Thyroid gland (tissue), 4 donors: ENCODE results near the gene SH2D1B. TPM values are rescaled to one million over a fixed set of nuclear protein-coding genes. Genes with fewer than 3 reads are reported as not detected.
"Not testable (repeated sequence)": the region's sequence is repeated elsewhere in the genome, so short reads cannot be mapped to it uniquely, and the experiment has no call there.

ENCODE experiments used
- DNase-seq, 2 donors: peaks; one replicate each; pipeline ENCODE4 v3.0.0-alpha.2; 2019
- H3K27ac ChIP-seq, 3 donors: fragments of 200-600 bp; sonication (generic); 1 replicate in 2 of 3; 2 replicates in 1 of 3; pipeline ENCODE4 v1.5.1; 2016 to 2019; ENCODE audit warnings: mild to moderate bottlenecking in 1 of 3, moderate library complexity in 1 of 3
- H3K27me3 ChIP-seq: fragments of 200-600 bp; sonication (generic); one replicate; pipeline ENCODE4 v1.5.1; 2019
- H3K36me3 ChIP-seq, 2 donors: fragments of 200-600 bp; sonication (generic); one replicate each; pipeline ENCODE4 v1.5.1; 2016 to 2019
- H3K4me1 ChIP-seq, 2 donors: fragments of 200-600 bp; sonication (generic); one replicate each; pipeline ENCODE4 v1.5.1; 2017 to 2019
- H3K4me3 ChIP-seq, 3 donors: fragments of 200-600 bp; sonication (generic); replicated peaks in 1 of 3; 1 replicate in 2 of 3; 2 replicates in 1 of 3; pipeline ENCODE4 v1.5.1; 2016; ENCODE audit warnings: mild to moderate bottlenecking in 1 of 3
- H3K9me3 ChIP-seq: fragments of 200-600 bp; sonication (generic); one replicate; pipeline ENCODE4 v1.5.1; 2017
- CTCF ChIP-seq, 6 experiments: fragments of 200-600 bp in 3 of 6; fragments of 450-650 bp in 3 of 6; sonication (generic) in 3 of 6; IDR thresholded peaks; one replicate each; pipeline ENCODE4 v1.5.1; 2016 to 2019; ENCODE audit warnings: antibody characterized with exemption in 6 of 6, mild to moderate bottlenecking in 2 of 6, inconsistent platforms in 1 of 6, moderate library complexity in 1 of 6
- POLR2A ChIP-seq, 2 donors: fragments of 450-650 bp; IDR thresholded peaks; one replicate each; pipeline ENCODE4 v1.6.1; 2017; ENCODE audit warnings: antibody characterized with exemption in 2 of 2, mild to moderate bottlenecking in 2 of 2, moderate library complexity in 1 of 2
- WGBS, 2 donors: methylation state at CpG; one replicate each; pipeline ENCODE4 v1.1.5; 2017; 5-methylcytosine and 5-hydroxymethylcytosine counted together
- intact Hi-C: fragments of 100-400 bp; cut with DNase I; formaldehyde crosslinking; loops from one replicate; pipeline ENCODE4 v1.15.1; 2023
- total RNA-seq, 4 donors: library from RNA; depleted of rRNA; stranded (reverse); fragments of >200 nt; gene quantifications; one replicate each; pipeline ENCODE4 v1.2.3, GENCODE V29; 2016

Gene SH2D1B
- not detected for total RNA-seq

GRCh38 chr1:162412002-162412401, at the start of gene SH2D1B:
TSS of gene SH2D1B (minus strand) at chr1:162412136. CDS start at chr1:162412016, 120 bp downstream.
- Histone ChIP-seq H3K27ac (no peak within 1 kb of the TSS), H3K27me3 (no peaks in the 10 kb centered on the region), H3K4me1 (no peaks in the 10 kb centered on the region), H3K36me3 (no peaks in the 10 kb centered on the region), H3K9me3 (no peaks in the 10 kb centered on the region), H3K4me3 (no peak within 1 kb of the TSS)
- TF ChIP-seq CTCF (IDR thresholded peaks at IDR 0.05), result no peak
- TF ChIP-seq POLR2A (IDR thresholded peaks at IDR 0.05), result no peak
- 75 to 85% methylated on average over 3 of the region's 3 CpGs for WGBS, 2 donors
- DNase-seq, result no peak
- intact Hi-C loops, result no loop called here

- intact Hi-C loops, result no loop called here
- Histone ChIP-seq H3K36me3 (no peaks in the 10 kb centered on the region), H3K27ac (no peak overlapping the region), H3K4me3 (no peak overlapping the region), H3K9me3 (no peaks in the 10 kb centered on the region), H3K4me1 (no peaks in the 10 kb centered on the region), H3K27me3 (no peaks in the 10 kb centered on the region)
- TF ChIP-seq CTCF (IDR thresholded peaks at IDR 0.05), result no peak
- TF ChIP-seq POLR2A (IDR thresholded peaks at IDR 0.05), result no peak
- WGBS, 2 donors, result 92 to 93% methylated on average over 5 of the region's 5 CpGs
- DNase-seq, result no peak
Measured at GRCh38 chr1:162458236-162458635, 46.3 kb upstream of the SH2D1B start.

GRCh38 chr1:162456323-162456722, 44.4 kb upstream of the SH2D1B start:
- Histone ChIP-seq H3K27ac (no peak overlapping the region), H3K36me3 (no peaks in the 10 kb centered on the region), H3K4me1 (no peaks in the 10 kb centered on the region), H3K9me3 (no peaks in the 10 kb centered on the region), H3K27me3 (no peaks in the 10 kb centered on the region), H3K4me3 (no peak overlapping the region)
- WGBS, 2 donors, result 91 to 92% methylated on average over 4 of the region's 4 CpGs
- intact Hi-C loops, result no loop called here
- DNase-seq, result no peak
- TF ChIP-seq CTCF (IDR thresholded peaks at IDR 0.05) (no peak), POLR2A (IDR thresholded peaks at IDR 0.05) (no peak)

- intact Hi-C loops, H3K4me3 ChIP-seq, DNase-seq, H3K36me3 ChIP-seq, H3K9me3 ChIP-seq, H3K27ac ChIP-seq, H3K4me1 ChIP-seq, H3K27me3 ChIP-seq: not testable (repeated sequence)
- 94 to 96% methylated on average over 3 of the region's 3 CpGs for WGBS, 2 donors
Measured at GRCh38 chr1:162454361-162454760, 42.4 kb upstream of the SH2D1B start.

GRCh38 chr1:162446946-162447345, 35.0 kb upstream of the SH2D1B start:
- no peak for TF ChIP-seq CTCF (IDR thresholded peaks at IDR 0.05)
- TF ChIP-seq POLR2A (IDR thresholded peaks at IDR 0.05), result no peak
- 91 to 94% methylated on average over 2 of the region's 2 CpGs for WGBS, 2 donors
- H3K27ac ChIP-seq, result no peak overlapping the region
- intact Hi-C loops, result no loop called here
- no peak overlapping the region for H3K4me3 ChIP-seq
- no peaks in the 10 kb centered on the region for H3K9me3 ChIP-seq
- no peak for DNase-seq
- no peaks in the 10 kb centered on the region for H3K27me3 ChIP-seq
- H3K4me1 ChIP-seq, result no peaks in the 10 kb centered on the region
- no peaks in the 10 kb centered on the region for H3K36me3 ChIP-seq

- H3K36me3 ChIP-seq, result no peaks in the 10 kb centered on the region
- no peak overlapping the region for H3K4me3 ChIP-seq
- no peaks in the 10 kb centered on the region for H3K9me3 ChIP-seq
- intact Hi-C loops, result no loop called here
- H3K27me3 ChIP-seq, result no peaks in the 10 kb centered on the region
- no peak for TF ChIP-seq CTCF (IDR thresholded peaks at IDR 0.05)
- TF ChIP-seq POLR2A (IDR thresholded peaks at IDR 0.05), result no peak
- no peak overlapping the region for H3K27ac ChIP-seq
- no peak for DNase-seq
- no peaks in the 10 kb centered on the region for H3K4me1 ChIP-seq
Measured at GRCh38 chr1:162444903-162445302, 33.0 kb upstream of the SH2D1B start.

- WGBS, 2 donors, result 84 to 87% methylated on average over 23 to 41 of the region's 47 CpGs
- H3K27me3 ChIP-seq, H3K9me3 ChIP-seq, H3K4me3 ChIP-seq, DNase-seq, intact Hi-C loops, H3K27ac ChIP-seq, H3K4me1 ChIP-seq, H3K36me3 ChIP-seq: not testable (repeated sequence)
Measured at GRCh38 chr1:162432977-162433713, 21.2 kb upstream of the SH2D1B start.
